Measurements from ENCODE around the gene SLFN12L.
"Not testable (repeated sequence)": the region's sequence is repeated elsewhere in the genome, so short reads cannot be mapped to it uniquely, and the experiment has no call there.

SLFN12L gene

GRCh38 chr17:35543856-35544255, 6.4 kb upstream of the SLFN12L start:
- in situ Hi-C loops (cut with HindIII; ENCODE audit: low sequenced_read_pairs), result no loop called here

GRCh38 chr17:35542990-35543389, 5.5 kb upstream of the SLFN12L start:
- in situ Hi-C loops (cut with HindIII; ENCODE audit: low sequenced_read_pairs), result no loop called here

- in situ Hi-C loops (cut with HindIII; ENCODE audit: low sequenced_read_pairs), result no loop called here
These were observed 4.0 kb upstream of the SLFN12L start for GRCh38 chr17:35541434-35541833.

GRCh38 chr17:35540589-35541404, 3.3 kb upstream of the SLFN12L start:
- in situ Hi-C loops (cut with HindIII; ENCODE audit: low sequenced_read_pairs), result no loop called here

GRCh38 chr17:35539659-35540026, 2.2 kb upstream of the SLFN12L start:
- in situ Hi-C loops (cut with HindIII; ENCODE audit: low sequenced_read_pairs), result no loop called here

- in situ Hi-C loops (cut with HindIII; ENCODE audit: low sequenced_read_pairs), result no loop called here
These were observed 760 bp downstream of the SLFN12L start for GRCh38 chr17:35536664-35537171.

GRCh38 chr17:35535406-35535805, 2.1 kb downstream of the SLFN12L start:
- in situ Hi-C loops (cut with HindIII; ENCODE audit: low sequenced_read_pairs), result not testable (repeated sequence)

- in situ Hi-C loops (cut with HindIII; ENCODE audit: low sequenced_read_pairs), result loop anchor here (5.0 kb wide), 2 partner anchors 92 to 222 kb away; no protein-coding TSS in a partner anchor
These were observed 2.8 kb downstream of the SLFN12L start for GRCh38 chr17:35534576-35535093.

GRCh38 chr17:35531160-35531559, 6.3 kb downstream of the SLFN12L start:
- in situ Hi-C loops (cut with HindIII; ENCODE audit: low sequenced_read_pairs), result loop anchor here (5.0 kb wide), 2 partner anchors 89 to 219 kb away; no protein-coding TSS in a partner anchor

- in situ Hi-C loops (cut with HindIII; ENCODE audit: low sequenced_read_pairs), result loop anchor here (5.0 kb wide), 2 partner anchors 88 to 218 kb away; no protein-coding TSS in a partner anchor
These were observed 7.6 kb downstream of the SLFN12L start for GRCh38 chr17:35529866-35530265.

- in situ Hi-C loops (cut with HindIII; ENCODE audit: low sequenced_read_pairs), result not testable (repeated sequence)
These were observed 8.2 kb downstream of the SLFN12L start for GRCh38 chr17:35529326-35529725.

- in situ Hi-C loops (cut with HindIII; ENCODE audit: low sequenced_read_pairs), result loop anchor here (25.0 kb wide), 1 partner anchor 336 kb away; the partner anchor contains the start of gene SLC35G3
These were observed 14.2 kb downstream of the SLFN12L start for GRCh38 chr17:35523296-35523695.

GRCh38 chr17:35521654-35522256, 15.7 kb downstream of the SLFN12L start:
- in situ Hi-C loops (cut with HindIII; ENCODE audit: low sequenced_read_pairs), result loop anchor here (25.0 kb wide), 1 partner anchor 334 kb away; the partner anchor contains the start of gene SLC35G3

- in situ Hi-C loops (cut with HindIII; ENCODE audit: low sequenced_read_pairs), result loop anchor here (25.0 kb wide), 1 partner anchor 334 kb away; the partner anchor contains the start of gene SLC35G3
These were observed 16.3 kb downstream of the SLFN12L start for GRCh38 chr17:35521150-35521549.

- in situ Hi-C loops (cut with HindIII; ENCODE audit: low sequenced_read_pairs), result loop anchor here (25.0 kb wide), 1 partner anchor 333 kb away; the partner anchor contains the start of gene SLC35G3
These were observed 17.5 kb downstream of the SLFN12L start for GRCh38 chr17:35519906-35520442.

- in situ Hi-C loops (cut with HindIII; ENCODE audit: low sequenced_read_pairs), result loop anchor here (25.0 kb wide), 1 partner anchor 332 kb away; the partner anchor contains the start of gene SLC35G3
These were observed 18.0 kb downstream of the SLFN12L start for GRCh38 chr17:35519439-35519838.

GRCh38 chr17:35518431-35518830, 19.0 kb downstream of the SLFN12L start:
- in situ Hi-C loops (cut with HindIII; ENCODE audit: low sequenced_read_pairs), result loop anchor here (25.0 kb wide), 1 partner anchor 331 kb away; the partner anchor contains the start of gene SLC35G3

- in situ Hi-C loops (cut with HindIII; ENCODE audit: low sequenced_read_pairs), result loop anchor here (25.0 kb wide), 1 partner anchor 328 kb away; the partner anchor contains the start of gene SLC35G3
These were observed 22.5 kb downstream of the SLFN12L start for GRCh38 chr17:35515027-35515426.

GRCh38 chr17:35514564-35514963, 22.9 kb downstream of the SLFN12L start:
- in situ Hi-C loops (cut with HindIII; ENCODE audit: low sequenced_read_pairs), result loop anchor here (25.0 kb wide), 1 partner anchor 327 kb away; the partner anchor contains the start of gene SLC35G3

- in situ Hi-C loops (cut with HindIII; ENCODE audit: low sequenced_read_pairs), result loop anchor here (25.0 kb wide), 1 partner anchor 323 kb away; the partner anchor contains the start of gene SLC35G3
These were observed 27.4 kb downstream of the SLFN12L start for GRCh38 chr17:35510052-35510451.

Measured in endothelial cell of hepatic sinusoid (primary cell).